Measurements from ENCODE around the gene MEIKIN. TPM values are rescaled to one million over a fixed set of nuclear protein-coding genes. Genes with fewer than 3 reads are reported as not detected.
"Not testable (repeated sequence)": the region's sequence is repeated elsewhere in the genome, so short reads cannot be mapped to it uniquely, and the experiment has no call there.

The MEIKIN gene
- total and polyA plus RNA-seq, 2 donors (not counting 1 experiment from before 2014, with no cell fraction given), result not detected

DNA sequence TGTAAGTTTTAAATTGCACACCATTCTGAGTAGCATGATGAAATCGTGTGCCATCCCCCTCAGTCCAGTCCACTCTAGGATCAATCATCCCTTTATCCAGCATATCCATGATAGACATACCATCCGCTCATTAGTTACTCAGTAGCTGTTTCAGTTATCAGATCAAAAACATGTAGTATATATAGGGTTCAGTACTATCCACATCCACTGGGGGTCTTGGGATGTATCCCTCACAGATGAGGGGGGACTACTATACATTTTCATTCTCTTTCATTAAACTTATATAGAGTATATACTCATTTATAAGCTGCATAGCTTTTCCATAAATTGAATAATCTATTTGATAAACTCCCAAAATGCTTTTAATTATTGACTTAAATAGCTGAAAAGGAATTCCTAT lies 67.6 kb downstream of the MEIKIN start:
- Histone ChIP-seq H3K9ac (ENCODE audit: insufficient read depth, low read length) (no peak overlapping the region), H3K27ac (ENCODE audit: insufficient read depth, low read length) (no peak overlapping the region), H3K4me3 (replicated peaks in 1 of 4; ENCODE audit: control extremely low read depth in 1 of 4, insufficient read depth in 1 of 4, low read depth in 3 of 4, low read length in 4 of 4) (no peak overlapping the region), H3K36me3 (ENCODE audit: control insufficient read depth, insufficient read depth, low read length) (no peaks in the 10 kb centered on the region), H3K79me2 (ENCODE audit: control insufficient read depth, insufficient read depth, low read length) (no peaks in the 10 kb centered on the region), H3K4me2 (ENCODE audit: extremely low read depth, insufficient read depth, low read length) (no peak overlapping the region), H4K20me1 (ENCODE audit: control insufficient read depth, extremely low read depth, insufficient read depth, low read length) (no peaks in the 10 kb centered on the region), H3K27me3 (ENCODE audit: control insufficient read depth, insufficient read depth, low read length) (no peaks in the 10 kb centered on the region), H3K4me1 (ENCODE audit: control insufficient read depth, extremely low read depth, insufficient read depth, low read length) (no peaks in the 10 kb centered on the region), H2AFZ (ENCODE audit: low read length) (no peak overlapping the region), H3K9me3 (ENCODE audit: control insufficient read depth, insufficient read depth, low read depth, low read length) (no peaks in the 10 kb centered on the region)
- TF ChIP-seq, protein P1, sequence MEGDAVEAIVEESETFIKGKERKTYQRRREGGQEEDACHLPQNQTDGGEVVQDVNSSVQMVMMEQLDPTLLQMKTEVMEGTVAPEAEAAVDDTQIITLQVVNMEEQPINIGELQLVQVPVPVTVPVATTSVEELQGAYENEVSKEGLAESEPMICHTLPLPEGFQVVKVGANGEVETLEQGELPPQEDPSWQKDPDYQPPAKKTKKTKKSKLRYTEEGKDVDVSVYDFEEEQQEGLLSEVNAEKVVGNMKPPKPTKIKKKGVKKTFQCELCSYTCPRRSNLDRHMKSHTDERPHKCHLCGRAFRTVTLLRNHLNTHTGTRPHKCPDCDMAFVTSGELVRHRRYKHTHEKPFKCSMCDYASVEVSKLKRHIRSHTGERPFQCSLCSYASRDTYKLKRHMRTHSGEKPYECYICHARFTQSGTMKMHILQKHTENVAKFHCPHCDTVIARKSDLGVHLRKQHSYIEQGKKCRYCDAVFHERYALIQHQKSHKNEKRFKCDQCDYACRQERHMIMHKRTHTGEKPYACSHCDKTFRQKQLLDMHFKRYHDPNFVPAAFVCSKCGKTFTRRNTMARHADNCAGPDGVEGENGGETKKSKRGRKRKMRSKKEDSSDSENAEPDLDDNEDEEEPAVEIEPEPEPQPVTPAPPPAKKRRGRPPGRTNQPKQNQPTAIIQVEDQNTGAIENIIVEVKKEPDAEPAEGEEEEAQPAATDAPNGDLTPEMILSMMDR (conservative IDR thresholded peaks at IDR 0.05 in 1 of 2, IDR thresholded peaks at IDR 0.05 in 1 of 2; ENCODE audit: low read depth in 1 of 2, low read length in 2 of 2), result no peak
- no peak for TF ChIP-seq EZH2 (IDR thresholded peaks at IDR 0.05; ENCODE audit: low read length, missing control alignments)
- DNase-seq (ENCODE audit: low read depth in 2 of 2), result no peak

DNA sequence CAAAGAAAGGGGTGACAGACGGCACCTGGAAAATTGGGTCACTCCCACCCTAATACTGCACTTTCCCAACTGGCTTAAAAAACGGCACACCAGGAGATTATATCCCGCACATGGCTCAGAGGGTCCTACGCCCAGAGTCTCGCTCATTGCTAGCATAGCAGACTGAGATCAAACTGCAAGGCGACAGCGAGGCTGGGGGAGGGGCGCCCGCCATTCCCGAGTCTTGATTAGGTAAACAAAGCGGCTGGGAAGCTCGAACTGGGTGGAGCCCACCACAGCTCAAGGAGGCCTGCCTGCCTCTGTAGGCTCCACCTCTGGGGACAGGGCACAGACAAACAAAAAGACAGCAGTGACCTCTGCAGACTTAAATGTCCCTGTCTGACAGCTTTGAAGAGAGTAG lies 74.2 kb downstream of the MEIKIN start:
- H3K36me3 ChIP-seq (ENCODE audit: control insufficient read depth, insufficient read depth, low read length); H2AFZ ChIP-seq (ENCODE audit: low read length); H3K4me1 ChIP-seq (ENCODE audit: control insufficient read depth, extremely low read depth, insufficient read depth, low read length); H3K27me3 ChIP-seq (ENCODE audit: control insufficient read depth, insufficient read depth, low read length); H3K9me3 ChIP-seq (ENCODE audit: control insufficient read depth, insufficient read depth, low read depth, low read length); H4K20me1 ChIP-seq (ENCODE audit: control insufficient read depth, extremely low read depth, insufficient read depth, low read length); H3K9ac ChIP-seq (ENCODE audit: insufficient read depth, low read length); H3K4me3 ChIP-seq (replicated peaks in 1 of 4; ENCODE audit: control extremely low read depth in 1 of 4, insufficient read depth in 1 of 4, low read depth in 3 of 4, low read length in 4 of 4); H3K79me2 ChIP-seq (ENCODE audit: control insufficient read depth, insufficient read depth, low read length); H3K4me2 ChIP-seq (ENCODE audit: extremely low read depth, insufficient read depth, low read length); H3K27ac ChIP-seq (ENCODE audit: insufficient read depth, low read length); DNase-seq (ENCODE audit: low read depth in 2 of 2): not testable (repeated sequence)

DNA sequence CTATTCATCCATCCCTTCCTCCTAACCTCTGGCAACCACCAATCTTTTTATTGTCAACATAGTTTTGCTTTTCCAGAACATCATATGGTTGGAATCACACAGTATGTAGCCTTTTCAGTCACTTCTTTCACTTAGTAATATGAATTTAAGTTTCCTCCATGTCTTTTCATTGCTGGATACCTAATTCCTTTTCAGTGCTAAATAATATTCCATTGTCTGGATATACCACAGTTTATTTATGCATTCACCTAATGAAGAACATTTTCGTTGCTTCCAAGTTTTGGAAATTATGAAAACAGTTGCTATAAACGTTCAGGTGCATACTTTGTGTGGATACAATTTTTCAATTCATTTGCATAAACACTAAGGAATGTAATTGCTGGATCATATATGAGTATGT lies 77.9 kb downstream of the MEIKIN start:
- Histone ChIP-seq H3K79me2 (ENCODE audit: control insufficient read depth, insufficient read depth, low read length) (no peaks in the 10 kb centered on the region), H3K27ac (ENCODE audit: insufficient read depth, low read length) (no peak overlapping the region), H3K36me3 (ENCODE audit: control insufficient read depth, insufficient read depth, low read length) (no peaks in the 10 kb centered on the region), H4K20me1 (ENCODE audit: control insufficient read depth, extremely low read depth, insufficient read depth, low read length) (no peaks in the 10 kb centered on the region), H3K27me3 (ENCODE audit: control insufficient read depth, insufficient read depth, low read length) (no peaks in the 10 kb centered on the region), H3K4me1 (ENCODE audit: control insufficient read depth, extremely low read depth, insufficient read depth, low read length) (no peaks in the 10 kb centered on the region), H3K4me2 (ENCODE audit: extremely low read depth, insufficient read depth, low read length) (no peak overlapping the region), H3K4me3 (replicated peaks in 1 of 4; ENCODE audit: control extremely low read depth in 1 of 4, insufficient read depth in 1 of 4, low read depth in 3 of 4, low read length in 4 of 4) (no peak overlapping the region), H3K9me3 (ENCODE audit: control insufficient read depth, insufficient read depth, low read depth, low read length) (no peaks in the 10 kb centered on the region), H3K9ac (ENCODE audit: insufficient read depth, low read length) (no peak overlapping the region), H2AFZ (ENCODE audit: low read length) (no peak overlapping the region)
- no peak for DNase-seq (ENCODE audit: low read depth in 2 of 2)
- TF ChIP-seq EZH2 (IDR thresholded peaks at IDR 0.05; ENCODE audit: low read length, missing control alignments), result no peak
- TF ChIP-seq, protein P1 (conservative IDR thresholded peaks at IDR 0.05 in 1 of 2, IDR thresholded peaks at IDR 0.05 in 1 of 2; ENCODE audit: low read depth in 1 of 2, low read length in 2 of 2), result no peak

Measured in fibroblast of lung (primary cell).